HepG2 (cell line): ENCODE measurements around the gene PGPEP1. TPM values are rescaled to one million over a fixed set of nuclear protein-coding genes. Genes with fewer than 3 reads are reported as not detected.

Experiments used
- BORCS8-MEF2B ChIP-seq: sonication (generic); formaldehyde crosslinking; IDR thresholded peaks from 2 replicates; pipeline ENCODE4 v1.8.0; 2022; ENCODE audit warnings: mild to moderate bottlenecking, missing genetic modification reagents
- CREB1 ChIP-seq, 2 experiments: fragments of 450-650 bp in 1 of 2; IDR thresholded peaks; 2 replicates each; pipeline ENCODE4 v1.6.1; 2016 to 2017; ENCODE audit warnings: control low read depth in 1 of 2, mild to moderate bottlenecking in 1 of 2, missing compliant biosample characterization in 1 of 2, missing genetic modification characterization in 1 of 2
- SALL2 ChIP-seq: sonication (generic); formaldehyde crosslinking; IDR thresholded peaks from 2 replicates; pipeline ENCODE4 v1.8.1; 2023; ENCODE audit warnings: mild to moderate bottlenecking, missing genetic modification reagents, inconsistent platforms
- SMAD9 ChIP-seq: sonication (generic); formaldehyde crosslinking; IDR thresholded peaks from 2 replicates; pipeline ENCODE4 v1.5.1; 2020; ENCODE audit warnings: mild to moderate bottlenecking, missing genetic modification reagents
- STAT5B ChIP-seq: sonication (generic); formaldehyde crosslinking; IDR thresholded peaks from 2 replicates; pipeline ENCODE4 v1.4.0; 2020; ENCODE audit warnings: missing genetic modification reagents
- polyA plus RNA-seq, 8 experiments: library from polyadenylated mRNA; depleted of rRNA in 3 of 8; stranded (reverse) in 7 of 8; unstranded in 1 of 8; fragments of >200 nt; fragmentation: Illumina TruSeq in 4 of 8; extraction: Trizol in 4 of 8; gene quantifications; 2 replicates each; pipeline versions ENCODE4 v1.2.1 to v1.2.3, GENCODE V29; 2011 to 2016; ENCODE audit warnings: low read depth in 4 of 8, missing spikeins in 1 of 8, mixed read lengths in 1 of 8; ENCODE audit not compliant: insufficient read depth in 1 of 8
- total RNA-seq, 5 experiments: library from RNA; depleted of rRNA; stranded (reverse); fragments of >200 nt; fragmentation: Illumina TruSeq; extraction: Trizol; gene quantifications; 2 replicates each; pipeline ENCODE4 v1.2.3, GENCODE V29; 2016; ENCODE audit warnings: low read depth in 1 of 5
- TF ChIP-seq, protein P1 (sequence below): sonication (generic); formaldehyde crosslinking; IDR thresholded peaks from 2 replicates; pipeline ENCODE4 v1.9.0; 2021; ENCODE audit warnings: mild to moderate bottlenecking, missing genetic modification reagents

Gene PGPEP1
- total and polyA plus RNA-seq, 2 of the 13 experiments (the other 11 are each of a cell fraction or from before 2014, with no cell fraction given) = 53.1 to 56.6 TPM

DNA sequence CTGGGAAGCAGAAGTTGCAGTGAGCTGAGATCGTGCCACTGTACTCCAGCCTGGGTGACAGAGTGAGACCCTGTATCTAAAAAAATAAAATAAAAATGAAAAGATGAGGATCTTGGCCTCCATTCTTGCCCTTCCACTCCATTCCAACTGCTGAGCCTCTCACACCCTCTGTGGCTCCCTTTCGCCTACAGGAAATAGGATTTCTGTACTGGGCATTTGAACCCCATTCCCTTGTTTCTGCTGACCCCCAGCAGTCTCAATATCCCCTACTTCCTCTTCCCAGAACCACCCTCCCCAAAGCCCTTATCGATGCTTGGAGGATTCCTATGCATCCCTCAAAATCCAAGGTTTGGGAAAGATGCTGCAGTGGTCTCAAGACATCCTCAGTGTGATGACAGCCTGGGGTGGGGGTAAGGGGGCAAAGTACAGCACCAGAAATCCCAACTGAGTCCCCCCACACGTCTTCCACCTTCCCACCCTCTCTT lies 33.1 kb downstream of the PGPEP1 start (continued):
- TF ChIP-seq, protein P1, sequence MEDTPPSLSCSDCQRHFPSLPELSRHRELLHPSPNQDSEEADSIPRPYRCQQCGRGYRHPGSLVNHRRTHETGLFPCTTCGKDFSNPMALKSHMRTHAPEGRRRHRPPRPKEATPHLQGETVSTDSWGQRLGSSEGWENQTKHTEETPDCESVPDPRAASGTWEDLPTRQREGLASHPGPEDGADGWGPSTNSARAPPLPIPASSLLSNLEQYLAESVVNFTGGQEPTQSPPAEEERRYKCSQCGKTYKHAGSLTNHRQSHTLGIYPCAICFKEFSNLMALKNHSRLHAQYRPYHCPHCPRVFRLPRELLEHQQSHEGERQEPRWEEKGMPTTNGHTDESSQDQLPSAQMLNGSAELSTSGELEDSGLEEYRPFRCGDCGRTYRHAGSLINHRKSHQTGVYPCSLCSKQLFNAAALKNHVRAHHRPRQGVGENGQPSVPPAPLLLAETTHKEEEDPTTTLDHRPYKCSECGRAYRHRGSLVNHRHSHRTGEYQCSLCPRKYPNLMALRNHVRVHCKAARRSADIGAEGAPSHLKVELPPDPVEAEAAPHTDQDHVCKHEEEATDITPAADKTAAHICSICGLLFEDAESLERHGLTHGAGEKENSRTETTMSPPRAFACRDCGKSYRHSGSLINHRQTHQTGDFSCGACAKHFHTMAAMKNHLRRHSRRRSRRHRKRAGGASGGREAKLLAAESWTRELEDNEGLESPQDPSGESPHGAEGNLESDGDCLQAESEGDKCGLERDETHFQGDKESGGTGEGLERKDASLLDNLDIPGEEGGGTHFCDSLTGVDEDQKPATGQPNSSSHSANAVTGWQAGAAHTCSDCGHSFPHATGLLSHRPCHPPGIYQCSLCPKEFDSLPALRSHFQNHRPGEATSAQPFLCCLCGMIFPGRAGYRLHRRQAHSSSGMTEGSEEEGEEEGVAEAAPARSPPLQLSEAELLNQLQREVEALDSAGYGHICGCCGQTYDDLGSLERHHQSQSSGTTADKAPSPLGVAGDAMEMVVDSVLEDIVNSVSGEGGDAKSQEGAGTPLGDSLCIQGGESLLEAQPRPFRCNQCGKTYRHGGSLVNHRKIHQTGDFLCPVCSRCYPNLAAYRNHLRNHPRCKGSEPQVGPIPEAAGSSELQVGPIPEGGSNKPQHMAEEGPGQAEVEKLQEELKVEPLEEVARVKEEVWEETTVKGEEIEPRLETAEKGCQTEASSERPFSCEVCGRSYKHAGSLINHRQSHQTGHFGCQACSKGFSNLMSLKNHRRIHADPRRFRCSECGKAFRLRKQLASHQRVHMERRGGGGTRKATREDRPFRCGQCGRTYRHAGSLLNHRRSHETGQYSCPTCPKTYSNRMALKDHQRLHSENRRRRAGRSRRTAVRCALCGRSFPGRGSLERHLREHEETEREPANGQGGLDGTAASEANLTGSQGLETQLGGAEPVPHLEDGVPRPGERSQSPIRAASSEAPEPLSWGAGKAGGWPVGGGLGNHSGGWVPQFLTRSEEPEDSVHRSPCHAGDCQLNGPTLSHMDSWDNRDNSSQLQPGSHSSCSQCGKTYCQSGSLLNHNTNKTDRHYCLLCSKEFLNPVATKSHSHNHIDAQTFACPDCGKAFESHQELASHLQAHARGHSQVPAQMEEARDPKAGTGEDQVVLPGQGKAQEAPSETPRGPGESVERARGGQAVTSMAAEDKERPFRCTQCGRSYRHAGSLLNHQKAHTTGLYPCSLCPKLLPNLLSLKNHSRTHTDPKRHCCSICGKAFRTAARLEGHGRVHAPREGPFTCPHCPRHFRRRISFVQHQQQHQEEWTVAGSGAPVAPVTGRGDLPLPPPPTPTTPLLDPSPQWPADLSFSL (CRISPR knock-in tag) = no peak
- no peak for TF ChIP-seq SALL2 (CRISPR knock-in tag)
- peak; percentile 28 for TF ChIP-seq BORCS8-MEF2B (CRISPR knock-in tag)
- TF ChIP-seq SMAD9 (CRISPR knock-in tag) = no peak
- no peak for TF ChIP-seq STAT5B (CRISPR knock-in tag)
- TF ChIP-seq CREB1 (IDR thresholded peaks at IDR 0.05) = no peak
- no peak for TF ChIP-seq CREB1 (CRISPR knock-in tag; IDR thresholded peaks at IDR 0.05)
